Common myeloid progenitor, CD34-positive (primary cell): Measurements from ENCODE around the gene TTYH1.
A peak's percentile ranks its signal among the peaks of the same experiment; 100 is the strongest.

Experiments used
- CTCF ChIA-PET: fragments of 350-600 bp; sonication (Branson Sonifier 250); formaldehyde crosslinking; loops from one replicate; lab custom pipeline; 2021; ENCODE audit warnings: antibody characterized with exemption; lab: Charles Lee
- POLR2A ChIA-PET: fragments of 350-600 bp; sonication (Branson Sonifier 250); formaldehyde crosslinking; loops from one replicate; lab custom pipeline; 2021; ENCODE audit warnings: antibody characterized with exemption; lab: Charles Lee
- DNase-seq, 3 donors: peaks; one replicate each; pipeline versions ENCODE4 v3.0.0 to v3.0.0-alpha.2; 2013
- H3K27ac ChIP-seq, 2 experiments: 1 replicate in 1 of 2; 2 replicates in 1 of 2; pipeline ENCODE4 v1.7.0; 2013; ENCODE audit warnings: inconsistent platforms in 2 of 2, low read length in 2 of 2, mild to moderate bottlenecking in 2 of 2, low read depth in 1 of 2, moderate library complexity in 1 of 2; ENCODE audit not compliant: severe bottlenecking in 2 of 2, insufficient read depth in 1 of 2, poor library complexity in 1 of 2
- H3K27me3 ChIP-seq, 5 experiments: replicated peaks in 2 of 5; 1 replicate in 3 of 5; 2 replicates in 2 of 5; pipeline versions ENCODE4 v1.6.1 to v1.7.0; 2013; ENCODE audit warnings: low read length in 4 of 5, mild to moderate bottlenecking in 2 of 5, moderate library complexity in 2 of 5, inconsistent platforms in 1 of 5; ENCODE audit not compliant: insufficient read depth in 5 of 5, control insufficient read depth in 4 of 5
- H3K36me3 ChIP-seq, 4 experiments: 1 replicate in 2 of 4; 2 replicates in 2 of 4; pipeline versions ENCODE4 v1.6.1 to v1.7.0; 2013; ENCODE audit warnings: low read length in 3 of 4, control low read depth in 1 of 4, mild to moderate bottlenecking in 1 of 4; ENCODE audit not compliant: control insufficient read depth in 4 of 4, insufficient read depth in 4 of 4
- H3K4me1 ChIP-seq, 4 experiments: 1 replicate in 3 of 4; 2 replicates in 1 of 4; pipeline versions ENCODE4 v1.6.1 to v1.7.1; 2013; ENCODE audit warnings: low read length in 3 of 4, mild to moderate bottlenecking in 3 of 4, control low read depth in 1 of 4, inconsistent platforms in 1 of 4, moderate library complexity in 1 of 4; ENCODE audit not compliant: control insufficient read depth in 4 of 4, insufficient read depth in 4 of 4; ENCODE audit errors: control extremely low read depth in 1 of 4
- H3K4me3 ChIP-seq, 7 experiments: 1 replicate in 4 of 7; 2 replicates in 3 of 7; pipeline versions ENCODE4 v1.5.1 to v1.7.0; 2013; ENCODE audit warnings: mild to moderate bottlenecking in 7 of 7, low read length in 6 of 7, moderate library complexity in 6 of 7, inconsistent platforms in 2 of 7, low read depth in 2 of 7, control low read depth in 1 of 7; ENCODE audit not compliant: insufficient read depth in 4 of 7, control insufficient read depth in 1 of 7; ENCODE audit errors: extremely low read depth in 1 of 7
- H3K9me3 ChIP-seq, 5 experiments: 1 replicate in 4 of 5; 2 replicates in 1 of 5; pipeline versions ENCODE4 v1.6.1 to v1.7.1; 2013; ENCODE audit warnings: low read length in 4 of 5, mild to moderate bottlenecking in 2 of 5, inconsistent platforms in 1 of 5, low read depth in 1 of 5, moderate library complexity in 1 of 5; ENCODE audit not compliant: control insufficient read depth in 4 of 5, insufficient read depth in 2 of 5; ENCODE audit errors: control extremely low read depth in 1 of 5
- WGBS: methylation state at CpG from one replicate; pipeline ENCODE4 v1.1.5; 2013; ENCODE audit not compliant: insufficient coverage; 5-methylcytosine and 5-hydroxymethylcytosine counted together

The TTYH1 gene

GRCh38 chr19:54481326-54481930, 66.2 kb downstream of the TTYH1 start:
- ChIA-PET CTCF (interaction anchor here (0.7 to 2.3 kb wide), 15 partner anchors 34 to 198 kb away, joined by 3 to 13 read pairs (median 3); no protein-coding TSS in a partner anchor), POLR2A (no interaction called here)
- Histone ChIP-seq H3K4me1 (peaks cover 4 to 23% (median 17%) of the 10 kb centered on the region in 4 experiments), H3K27ac (no peak overlapping the region), H3K9me3 (no peaks in the 10 kb centered on the region), H3K27me3 (peaks cover 0 to 11% (median 2%) of the 10 kb centered on the region in 5 experiments), H3K36me3 (no peaks in the 10 kb centered on the region), H3K4me3 (no peak overlapping the region)
- peak; percentile 64 to 67 (median 65) for DNase-seq
- WGBS: 19% methylated on average over 10 of the region's 16 CpGs

- peak; percentile 50 to 89 (median 87) for DNase-seq
- Histone ChIP-seq H3K27me3 (peaks cover 0 to 11% (median 0%) of the 10 kb centered on the region in 5 experiments), H3K36me3 (no peaks in the 10 kb centered on the region), H3K27ac (no peak overlapping the region), H3K9me3 (no peaks in the 10 kb centered on the region), H3K4me3 (peak overlapping the region in 1 of 7 experiments; percentile 16), H3K4me1 (peaks cover 4 to 23% (median 17%) of the 10 kb centered on the region in 4 experiments)
- ChIA-PET POLR2A (no interaction called here), CTCF (interaction anchor here (0.6 to 2.3 kb wide), 2 partner anchors 170 to 192 kb away, joined by 3 to 11 read pairs; no protein-coding TSS in a partner anchor)
- WGBS: no CpG with 5 or more reads among the region's 3 CpGs
These were observed 67.6 kb downstream of the TTYH1 start for GRCh38 chr19:54482889-54483288.

GRCh38 chr19:54484451-54484850, 69.2 kb downstream of the TTYH1 start:
- H3K4me3 ChIP-seq: no peak overlapping the region
- DNase-seq: no peak
- no peaks in the 10 kb centered on the region for H3K9me3 ChIP-seq
- no peaks in the 10 kb centered on the region for H3K36me3 ChIP-seq
- ChIA-PET CTCF (interaction anchor here (1.3 to 1.4 kb wide), 2 partner anchors 9 to 190 kb away, joined by 4 read pairs; no protein-coding TSS in a partner anchor), POLR2A (no interaction called here)
- peaks cover 0 to 14% (median 0%) of the 10 kb centered on the region in 5 experiments for H3K27me3 ChIP-seq
- H3K4me1 ChIP-seq: peaks cover 4 to 22% (median 17%) of the 10 kb centered on the region in 4 experiments
- 79% methylated on average over 7 of the region's 10 CpGs for WGBS
- no peak overlapping the region for H3K27ac ChIP-seq

- ChIA-PET CTCF (interaction anchor here (0.7 to 1.4 kb wide), 3 partner anchors 8 to 188 kb away, joined by 3 to 4 read pairs (median 4); no protein-coding TSS in a partner anchor), POLR2A (no interaction called here)
- H3K4me3 ChIP-seq: no peak overlapping the region
- H3K27me3 ChIP-seq: peaks cover 0 to 22% (median 3%) of the 10 kb centered on the region in 5 experiments
- 64% methylated on average over 3 of the region's 5 CpGs for WGBS
- DNase-seq: peak in 1 of 3 donors; percentile 33
- H3K27ac ChIP-seq: no peak overlapping the region
- peaks cover 4 to 8% (median 6%) of the 10 kb centered on the region in 4 experiments for H3K4me1 ChIP-seq
- H3K36me3 ChIP-seq: no peaks in the 10 kb centered on the region
- no peaks in the 10 kb centered on the region for H3K9me3 ChIP-seq
These were observed 70.6 kb downstream of the TTYH1 start for GRCh38 chr19:54485851-54486250.
